EH (cell line): Measurements from ENCODE around the gene SERAC1.
"Not testable (repeated sequence)": the region's sequence is repeated elsewhere in the genome, so short reads cannot be mapped to it uniquely, and the experiment has no call there.

Experiments
- DNase-seq: peaks from one replicate; pipeline ENCODE4 v3.0.0-alpha.2; 2015; ENCODE audit warnings: low read depth

Gene SERAC1

DNA sequence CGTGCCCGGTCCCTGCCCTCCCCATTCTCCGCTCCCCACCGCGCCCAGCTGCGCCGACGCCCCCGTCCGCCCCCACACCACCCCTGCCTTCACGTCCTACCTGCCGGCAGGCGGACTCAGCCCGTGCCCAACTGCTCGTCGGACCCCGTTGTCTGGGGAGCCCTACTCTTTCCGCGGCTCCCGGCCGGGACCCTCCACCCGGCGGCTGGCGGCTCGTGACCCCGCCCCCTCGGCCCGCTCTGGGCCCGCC, at the start of gene SERAC1:
Gene SERAC1, minus strand, starts transcription at position 223 of the 250 bp plus-strand sequence. CDS start 9,899 bp downstream, outside the sequence.
- DNase-seq, result no peak

- peak; percentile 82 for DNase-seq
Observed at GRCh38 chr6:158213925-158214674, 46.0 kb upstream of the SERAC1 start.

GRCh38 chr6:158211273-158212055, 43.4 kb upstream of the SERAC1 start:
- DNase-seq, result peak; percentile 64

DNA sequence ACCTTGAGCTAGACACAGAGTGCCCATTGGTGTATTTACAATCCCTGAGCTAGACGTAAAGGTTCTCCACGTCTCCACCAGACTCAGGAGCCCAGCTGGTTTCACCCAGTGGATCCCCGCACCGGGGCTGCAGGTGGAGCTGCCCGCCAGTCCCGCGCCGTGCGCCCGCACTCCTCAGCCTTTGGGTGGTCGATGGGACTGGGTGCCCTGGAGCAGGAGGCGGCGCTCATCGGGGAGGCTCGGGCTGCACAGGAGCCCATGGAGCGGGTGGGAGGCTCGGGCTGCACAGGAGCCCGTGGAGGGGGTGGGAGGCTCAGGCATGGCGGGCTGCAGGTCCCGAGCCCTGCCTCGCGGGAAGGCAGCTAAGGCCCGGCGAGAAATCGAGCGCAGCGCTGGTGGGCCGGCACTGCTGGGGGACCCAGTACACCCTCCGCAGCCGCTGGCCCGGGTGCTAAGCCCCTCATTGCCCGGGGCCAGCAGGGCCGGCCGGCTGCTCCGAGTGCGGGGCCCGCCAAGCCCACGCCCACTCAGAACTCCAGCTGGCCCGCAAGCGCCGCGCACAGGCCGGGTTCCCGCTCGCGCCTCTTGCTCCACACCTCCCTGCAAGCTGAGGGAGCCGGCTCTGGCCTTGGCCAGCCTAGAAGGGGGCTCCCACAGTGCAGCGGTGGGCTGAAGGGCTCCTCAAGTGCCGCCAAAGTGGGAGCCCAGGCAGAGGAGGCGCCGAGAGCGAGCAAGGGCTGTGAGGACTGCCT, 41.7 kb upstream of the SERAC1 start:
- not testable (repeated sequence) for DNase-seq

DNA sequence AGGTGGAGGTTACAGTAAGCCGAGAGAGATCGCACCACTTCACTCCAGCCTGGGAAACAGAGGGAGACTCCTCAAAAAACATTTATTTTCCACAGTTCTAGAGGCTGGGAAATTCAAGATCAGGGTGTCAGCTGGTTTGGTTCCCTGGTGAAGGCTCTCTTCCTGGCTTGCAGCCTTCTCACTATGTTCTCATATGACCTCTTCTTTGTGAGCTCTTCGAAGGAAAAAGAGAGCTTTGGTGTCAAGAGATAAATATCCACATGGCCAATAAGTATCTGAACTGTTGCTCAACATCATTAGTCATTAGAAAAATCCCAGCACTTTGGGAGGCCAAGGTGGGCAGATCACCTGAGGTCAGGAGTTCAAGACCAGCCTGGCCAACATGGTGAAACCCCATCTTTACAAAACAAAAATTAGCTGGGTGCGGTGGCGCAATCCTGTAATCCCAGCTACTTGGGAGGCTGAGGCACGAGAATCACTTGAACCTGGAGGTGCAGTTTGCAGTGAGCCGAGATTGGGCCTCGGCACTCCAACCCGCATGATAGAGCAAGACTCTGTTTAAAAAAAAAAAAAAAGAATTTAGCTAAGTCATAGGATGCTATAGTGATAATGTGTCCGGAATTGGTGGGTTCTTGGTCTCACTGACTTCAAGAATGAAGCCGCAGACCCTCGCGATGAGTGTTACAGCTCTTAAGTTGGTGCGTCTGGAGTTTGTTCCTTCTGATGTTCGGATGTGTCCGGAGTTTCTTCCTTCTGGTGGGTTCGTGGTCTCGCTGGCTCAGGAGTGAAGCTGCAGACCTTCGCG, 40.4 kb upstream of the SERAC1 start:
- not testable (repeated sequence) for DNase-seq

DNA sequence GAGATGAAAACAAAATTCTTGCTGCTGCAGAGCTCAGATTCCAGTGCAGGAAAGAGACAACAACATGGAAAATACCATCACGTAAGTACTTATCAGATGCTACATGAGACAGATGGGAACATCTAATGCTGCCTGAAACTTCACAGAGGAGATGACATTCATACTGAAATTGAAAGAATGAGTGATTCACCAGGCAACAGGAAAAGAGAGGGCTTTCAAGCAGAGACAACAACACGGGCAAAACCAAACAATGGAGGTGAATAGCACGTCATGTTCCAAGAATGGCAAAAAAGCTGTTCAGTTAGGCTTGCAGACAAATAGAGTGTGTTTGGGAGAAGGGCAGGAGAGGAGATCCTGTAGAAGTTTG, 39.3 kb upstream of the SERAC1 start:
- DNase-seq, result peak; percentile 57

DNA sequence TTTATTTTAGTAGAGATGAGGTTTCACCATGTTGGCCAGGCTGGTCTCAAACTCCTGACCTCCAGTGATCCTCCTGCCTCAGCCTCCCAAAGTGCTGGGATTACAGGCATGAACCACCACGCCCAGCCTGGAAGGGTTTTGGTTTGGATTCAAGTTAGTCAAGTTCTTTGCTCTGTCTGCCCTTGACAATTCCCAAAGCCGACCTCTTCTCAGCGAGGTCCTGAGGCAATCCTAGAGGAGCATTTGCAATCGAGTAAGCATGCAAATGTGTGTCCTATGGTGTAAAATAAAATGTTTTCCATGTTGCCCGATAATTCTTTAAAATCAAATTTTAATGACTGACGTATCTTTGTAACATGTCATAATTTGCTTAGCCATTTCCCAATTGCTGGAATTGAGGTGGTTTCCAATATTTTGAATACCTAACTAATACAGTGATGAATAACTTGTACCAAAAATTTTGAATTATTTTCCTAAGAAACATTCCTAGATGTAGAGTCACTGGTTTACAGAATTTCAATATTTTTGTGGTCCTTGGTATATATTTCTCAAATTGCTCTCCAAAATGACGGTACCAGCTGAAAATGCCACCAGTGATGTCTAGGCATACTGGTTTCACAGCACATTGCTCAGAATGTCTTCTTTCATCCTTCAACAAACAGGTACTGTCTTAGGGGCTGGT, 38.8 kb upstream of the SERAC1 start:
- DNase-seq, result no peak

DNA sequence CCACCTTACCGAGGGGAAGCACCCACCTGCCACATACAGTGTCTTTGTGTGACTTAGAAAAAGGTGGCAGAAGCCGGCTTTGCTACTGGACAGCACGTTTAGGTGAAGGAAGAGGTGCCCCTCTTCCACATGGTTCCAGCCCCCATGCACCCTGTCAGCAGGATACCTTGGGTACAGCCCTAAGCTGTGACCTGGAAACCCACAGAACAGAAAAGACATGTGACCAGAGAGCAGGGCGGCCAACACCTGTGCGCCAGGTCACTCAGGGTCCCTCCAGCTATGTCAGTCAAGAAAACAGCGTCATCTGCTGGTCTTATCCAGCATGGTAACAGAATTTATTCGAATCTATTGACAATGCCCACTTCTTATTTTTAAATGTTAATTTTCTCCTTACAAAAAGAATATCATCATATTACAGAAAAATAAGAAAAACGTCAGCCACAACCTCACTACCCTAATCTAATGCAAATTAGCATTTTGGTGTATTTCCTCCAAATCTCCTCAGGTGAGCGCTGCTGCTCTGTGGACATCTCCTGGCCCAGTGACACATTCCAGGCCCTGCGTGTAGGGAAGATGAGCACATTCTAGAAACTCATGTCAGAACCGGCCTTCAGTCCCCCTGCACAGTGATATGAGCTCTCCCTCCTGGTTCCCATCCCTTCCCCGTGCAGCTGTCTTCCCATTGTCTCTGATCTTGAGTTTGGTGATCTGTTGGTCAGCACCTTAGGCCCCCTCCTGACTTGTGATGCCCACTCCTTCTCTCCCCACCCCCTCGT, 37.3 kb upstream of the SERAC1 start:
- DNase-seq, result no peak

GRCh38 chr6:158198461-158198860, 30.4 kb upstream of the SERAC1 start:
- DNase-seq, result no peak

DNA sequence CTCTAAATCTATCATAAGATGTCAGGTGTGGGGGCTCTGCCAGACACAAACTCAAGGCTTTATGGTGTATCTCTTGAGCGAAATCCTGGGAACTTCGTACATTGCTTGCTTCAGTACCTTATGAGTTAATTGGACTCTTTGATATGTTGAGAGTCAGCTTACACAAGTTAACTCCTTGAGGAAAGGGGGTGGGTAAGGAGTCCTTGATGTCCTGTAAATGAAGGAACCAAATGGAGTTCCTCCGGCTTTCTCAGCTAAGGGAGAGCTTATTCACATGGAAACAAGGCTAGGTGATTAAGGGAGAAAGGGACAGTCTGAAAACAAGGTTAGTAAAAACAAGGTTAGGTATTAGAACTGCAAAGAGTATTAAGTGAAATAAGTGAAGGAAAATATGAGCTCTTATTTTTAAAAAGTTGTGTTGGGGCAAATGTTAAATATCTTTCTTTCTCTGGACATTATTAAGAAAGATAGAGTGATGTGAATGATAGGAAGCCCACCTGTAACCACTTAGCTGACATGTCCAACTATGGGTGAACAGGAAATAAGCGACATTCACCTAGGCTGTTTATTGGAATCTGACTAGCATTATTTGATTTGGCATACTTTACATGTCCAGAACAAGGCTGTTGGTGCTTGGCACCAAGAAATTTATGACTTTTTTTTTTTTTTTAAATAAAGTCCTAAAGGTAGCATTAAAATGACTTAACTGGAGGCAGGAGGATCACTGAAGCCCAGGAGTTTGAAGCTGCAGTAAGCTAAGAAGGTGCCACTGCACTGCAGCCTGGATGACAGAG, 26.6 kb upstream of the SERAC1 start:
- no peak for DNase-seq

- DNase-seq, result no peak
Observed at GRCh38 chr6:158191761-158192160, 23.7 kb upstream of the SERAC1 start.

DNA sequence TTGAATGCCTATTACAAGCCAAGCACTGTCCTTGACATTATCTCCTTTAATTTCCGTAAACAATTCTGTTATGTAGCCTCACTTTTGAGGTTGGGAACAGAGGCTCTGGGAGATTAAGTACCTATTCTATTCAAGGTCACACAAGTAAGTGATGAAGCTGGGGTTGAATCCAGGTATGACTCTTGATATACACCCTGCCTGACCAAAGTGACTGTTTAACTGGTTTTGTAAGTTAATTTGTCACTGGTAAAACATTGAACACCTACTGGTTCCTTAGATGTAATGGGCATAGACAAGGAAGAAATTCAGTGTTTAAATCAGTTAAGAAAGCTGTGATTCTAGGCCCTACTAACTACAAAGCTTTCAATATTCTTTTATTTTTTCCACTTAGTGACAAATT, 23.0 kb upstream of the SERAC1 start:
- DNase-seq, result no peak

DNA sequence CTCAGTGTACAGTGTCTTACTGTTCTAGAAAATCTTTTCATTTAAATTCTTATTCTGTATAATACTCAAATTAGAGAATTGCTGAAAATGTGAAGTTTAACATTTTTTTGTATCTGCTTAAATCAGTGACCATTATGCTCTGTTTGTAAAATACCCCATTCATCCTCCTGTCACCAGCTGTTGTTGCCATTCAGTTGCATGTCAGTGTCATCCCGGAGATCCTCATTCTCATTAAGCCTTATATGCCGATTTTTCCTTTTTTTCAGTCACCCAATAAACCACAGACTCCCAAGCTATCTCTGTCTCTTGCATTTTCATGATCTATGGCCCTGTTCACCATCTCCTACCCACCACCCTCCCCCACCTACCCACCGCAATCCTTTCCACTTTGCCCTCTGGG, 20.5 kb upstream of the SERAC1 start:
- no peak for DNase-seq

DNA sequence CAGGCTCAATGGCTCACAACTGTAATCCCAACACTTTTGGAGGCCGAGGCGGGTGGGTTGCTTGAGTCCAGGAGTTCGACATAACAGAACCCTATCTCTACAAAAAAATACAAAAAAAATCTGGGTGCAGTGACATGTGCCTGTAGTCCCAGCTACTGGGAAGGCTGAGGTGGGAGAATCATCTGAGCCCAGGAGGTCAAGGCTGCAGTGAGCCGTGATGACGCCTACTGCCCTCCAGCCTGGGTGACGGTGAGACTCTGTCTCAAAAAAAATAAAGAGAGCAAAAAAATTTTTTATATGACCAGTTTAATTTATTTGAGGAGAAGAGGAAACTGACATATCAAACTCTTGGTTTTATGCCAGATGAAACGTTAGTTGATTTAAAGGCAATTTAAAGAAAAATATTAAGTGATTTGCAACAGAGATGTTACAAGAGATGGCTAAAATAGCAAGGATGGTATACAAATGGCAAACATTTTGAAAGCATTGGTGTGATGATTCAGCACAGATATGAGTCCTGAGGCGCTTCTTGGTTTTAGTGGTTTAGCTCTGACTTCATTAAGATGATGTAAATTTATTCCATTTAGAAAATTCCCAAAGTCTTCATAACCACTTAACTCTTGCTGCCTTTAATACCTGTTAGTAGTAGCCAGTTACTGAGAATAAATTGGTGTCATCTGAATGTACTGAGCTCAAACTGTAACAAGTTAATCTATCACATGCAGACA, 17.8 kb upstream of the SERAC1 start:
- DNase-seq, result peak; percentile 89

DNA sequence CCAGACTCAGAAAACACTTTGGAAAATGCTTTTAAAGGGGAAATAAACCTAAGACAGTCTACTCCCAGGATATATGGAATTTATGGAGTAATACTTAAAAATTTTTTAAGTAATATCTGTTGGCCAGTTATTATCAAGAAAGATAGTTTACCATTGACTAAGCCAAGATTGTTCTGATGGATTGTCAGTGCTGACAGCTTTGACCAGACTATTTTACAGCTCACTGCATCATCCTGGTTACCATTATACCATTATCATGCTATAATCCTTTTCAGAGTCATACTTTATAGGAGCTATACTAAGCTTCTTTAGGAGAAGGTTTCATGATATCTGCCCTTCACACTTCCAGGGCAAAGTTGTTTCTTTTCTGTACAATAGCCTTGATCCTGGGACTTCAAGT, 16.5 kb upstream of the SERAC1 start:
- peak; percentile 10 for DNase-seq

GRCh38 chr6:158183174-158183972, 15.3 kb upstream of the SERAC1 start:
- DNase-seq, result not testable (repeated sequence)

DNA sequence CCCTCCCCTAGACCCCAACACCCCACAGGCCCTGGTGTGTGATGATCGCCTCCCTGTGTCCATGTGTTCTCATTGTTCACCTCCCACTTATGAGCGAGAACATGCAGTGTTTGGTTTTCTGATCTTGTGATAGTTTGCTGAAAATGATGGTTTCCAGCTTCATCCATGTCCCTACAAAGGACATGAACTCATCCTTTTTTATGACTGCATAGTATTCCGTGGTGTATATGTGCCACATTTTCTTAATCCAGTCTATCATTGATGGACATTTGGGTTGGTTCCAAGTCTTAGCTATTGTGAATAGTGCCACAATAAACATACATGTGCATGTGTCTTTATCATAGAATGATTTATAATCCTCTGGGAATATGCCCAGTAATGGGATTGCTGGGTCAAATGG, 9.7 kb upstream of the SERAC1 start:
- DNase-seq, result not testable (repeated sequence)

DNA sequence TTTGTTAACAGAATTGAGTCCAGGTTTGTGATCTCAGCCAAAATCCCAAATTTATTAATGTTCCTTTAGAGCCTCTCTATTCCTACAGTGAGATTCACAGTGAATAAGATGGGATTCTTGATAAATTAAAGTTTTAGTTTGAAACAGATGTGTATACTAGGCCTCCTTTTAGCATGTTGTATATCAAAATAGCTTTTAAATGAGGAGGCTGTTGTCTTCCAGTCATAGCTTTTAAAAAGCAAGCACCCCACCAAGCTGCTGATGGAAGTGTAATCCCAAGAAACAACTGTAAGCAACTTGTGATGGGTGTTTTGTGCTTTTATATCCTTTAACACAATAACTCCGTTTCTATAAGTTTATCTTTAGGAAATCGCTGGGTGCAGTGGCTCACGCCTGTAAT, 7.0 kb upstream of the SERAC1 start:
- peak; percentile 7 for DNase-seq
